Activated T-helper 1 cell treated with anti-CD3 and anti-CD28 coated beads, Interleukin-2, amount 50 U/mL, for 16 hours (primary cell): ENCODE measurements around the gene HES3.

Source experiments
- DNase-seq, 2 donors: peaks; one replicate each; pipeline ENCODE4 v3.0.0-alpha.2; 2020; ENCODE audit warnings: low read depth in 1 of 2, low spot score in 1 of 2

Gene HES3

GRCh38 chr1:6245086-6245868, 1.3 kb downstream of the HES3 start:
- peak; percentile 61 to 66 for DNase-seq

DNA sequence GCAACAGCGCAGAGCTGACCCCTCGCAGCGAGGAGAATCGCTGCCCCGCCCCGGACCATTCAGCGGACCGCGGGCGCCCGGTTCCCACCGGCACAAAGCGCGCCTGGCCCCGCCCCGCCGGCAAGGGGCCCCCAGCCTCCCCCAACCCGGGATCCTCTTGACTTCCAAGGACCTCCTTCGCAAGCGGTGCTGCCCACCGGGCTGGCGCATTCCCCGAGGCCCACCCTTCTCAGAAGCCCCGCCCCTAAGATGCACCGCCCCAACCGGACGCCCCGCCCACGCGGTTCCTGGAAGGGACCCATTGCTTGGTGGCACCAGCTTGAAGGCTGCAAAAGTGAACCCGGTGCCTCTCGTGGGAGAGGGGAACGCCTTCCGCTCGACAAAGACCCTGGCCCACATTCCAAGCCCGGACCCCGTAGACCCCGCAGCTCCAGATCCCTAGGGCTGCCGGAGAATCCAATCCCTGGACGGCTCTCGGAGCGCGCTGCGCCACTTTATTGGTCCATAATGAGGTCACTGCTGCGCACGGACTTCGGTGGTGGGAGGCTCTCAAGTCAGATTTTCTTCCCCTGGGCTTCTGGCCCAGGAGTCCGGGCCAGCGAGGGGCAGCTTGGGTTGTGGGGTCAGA, 2.0 kb downstream of the HES3 start:
- no peak for DNase-seq

GRCh38 chr1:6246497-6247467, 2.8 kb downstream of the HES3 start:
- peak; percentile 65 to 67 for DNase-seq

- DNase-seq, result no peak
Observed at GRCh38 chr1:6247651-6248050, 3.7 kb downstream of the HES3 start.

DNA sequence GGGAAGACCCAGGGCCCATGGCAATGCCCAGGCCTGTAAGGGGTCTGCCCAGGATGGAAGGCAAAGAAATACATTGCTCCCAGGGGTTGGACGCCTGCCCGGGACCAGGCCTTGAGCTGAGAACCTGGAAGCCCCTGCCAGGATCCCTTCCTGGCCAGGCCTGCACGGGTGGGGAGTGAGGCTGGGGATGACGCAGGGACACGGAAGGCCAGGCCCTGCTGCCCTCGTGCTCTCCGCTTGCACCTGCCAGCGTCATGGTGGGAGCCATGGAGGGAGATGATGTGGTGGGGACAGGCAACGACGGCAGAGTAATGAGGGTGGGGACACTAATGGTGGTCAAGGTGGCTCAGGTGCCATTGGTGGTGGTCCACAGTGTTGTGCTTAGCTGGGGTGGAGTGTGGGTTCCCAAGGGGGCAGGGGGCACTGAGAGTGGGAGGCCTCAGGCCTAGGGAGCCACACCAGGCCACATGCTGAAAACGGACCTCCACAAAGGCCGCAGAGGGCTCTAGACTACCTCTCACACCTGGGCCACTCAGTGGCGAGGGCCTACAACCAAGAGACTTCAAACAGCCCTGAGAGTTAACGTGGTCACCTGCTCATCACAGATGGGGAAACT, 4.3 kb downstream of the HES3 start:
- no peak for DNase-seq

- DNase-seq, result no peak
Observed at GRCh38 chr1:6248932-6249738, 5.2 kb downstream of the HES3 start.

DNA sequence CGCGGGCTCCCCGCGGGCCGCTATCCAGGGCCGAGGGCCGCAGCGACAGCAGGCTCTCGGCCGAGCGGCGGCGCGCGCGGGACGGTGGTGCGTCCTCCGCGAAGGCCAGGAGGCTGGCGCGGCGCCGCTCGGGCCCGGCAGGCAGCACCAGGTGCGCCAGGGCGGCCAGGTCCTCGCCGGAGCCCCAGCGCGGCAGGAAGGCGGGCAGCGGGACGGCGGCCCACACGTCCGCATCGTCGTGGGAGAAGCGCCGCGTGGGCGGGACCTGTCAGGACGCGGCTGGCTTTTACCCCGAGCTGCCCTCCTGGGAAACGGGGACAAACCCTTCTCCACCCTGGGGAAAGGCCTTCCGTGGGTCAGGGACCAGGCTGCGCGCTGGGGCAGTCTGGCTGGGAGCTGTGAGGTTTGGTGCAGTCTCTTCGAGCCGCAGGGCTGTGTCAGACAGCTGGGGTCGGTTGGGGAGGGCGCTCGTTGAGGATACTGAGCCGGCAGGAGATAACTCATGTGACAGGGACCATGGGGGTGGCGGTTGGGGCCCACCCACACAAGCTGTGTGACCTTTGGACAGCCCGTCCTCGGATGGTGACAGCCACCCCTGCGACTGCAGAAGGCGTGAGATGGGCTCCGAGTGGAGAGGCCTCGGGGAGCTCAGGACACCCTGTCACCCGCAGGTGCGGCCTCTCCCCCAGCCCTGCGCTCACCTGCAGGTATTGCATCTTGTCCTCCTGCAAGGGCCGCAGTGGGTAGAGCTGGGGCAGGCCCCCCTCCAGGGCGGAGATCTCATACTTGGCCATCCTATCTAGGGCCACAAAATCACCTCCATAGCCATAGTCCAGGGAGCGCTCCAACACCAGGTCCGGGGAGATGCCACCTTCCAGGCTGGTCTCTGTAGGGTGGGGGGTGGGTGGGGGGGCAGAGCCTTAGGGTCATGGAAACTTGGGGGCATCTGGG, 6.0 kb downstream of the HES3 start:
- no peak for DNase-seq

GRCh38 chr1:6251233-6251632, 7.3 kb downstream of the HES3 start:
- DNase-seq, result no peak

GRCh38 chr1:6251681-6252373, 7.8 kb downstream of the HES3 start:
- no peak for DNase-seq

GRCh38 chr1:6252374-6252710, 8.4 kb downstream of the HES3 start:
- no peak for DNase-seq

GRCh38 chr1:6253380-6253779, 9.4 kb downstream of the HES3 start:
- no peak for DNase-seq

GRCh38 chr1:6254691-6255090, 10.7 kb downstream of the HES3 start:
- DNase-seq, result no peak

GRCh38 chr1:6256645-6257044, 12.7 kb downstream of the HES3 start:
- no peak for DNase-seq

DNA sequence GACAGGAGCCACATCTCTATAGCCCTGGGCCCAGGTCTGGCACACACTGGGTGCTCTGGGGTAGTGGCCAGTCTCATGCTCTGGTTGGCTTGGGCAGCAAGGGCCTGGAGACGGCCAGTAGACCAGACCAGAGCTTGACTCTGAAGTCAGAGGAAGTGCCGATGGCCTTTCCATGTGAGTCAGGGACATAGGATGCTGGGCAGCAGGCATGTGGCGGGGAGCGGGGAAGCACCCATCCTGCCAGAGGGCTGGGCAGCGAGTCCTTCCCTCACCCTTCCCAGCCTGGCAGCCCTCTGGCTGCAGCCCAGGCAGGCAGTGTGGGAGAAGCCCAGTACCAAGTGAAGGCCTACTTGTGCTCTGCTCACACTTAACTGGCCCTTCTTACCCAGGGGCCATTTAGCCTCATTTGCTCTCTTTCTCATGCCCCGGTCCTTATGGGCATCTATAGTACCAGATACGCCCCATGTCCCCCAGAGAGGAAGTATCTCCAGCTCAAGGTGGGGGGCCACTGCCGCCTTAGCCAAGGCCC, 13.6 kb downstream of the HES3 start:
- no peak for DNase-seq

GRCh38 chr1:6258675-6259074, 14.7 kb downstream of the HES3 start:
- no peak for DNase-seq

- peak; percentile 40 to 50 for DNase-seq
Observed at GRCh38 chr1:6259491-6260362, 15.7 kb downstream of the HES3 start.

DNA sequence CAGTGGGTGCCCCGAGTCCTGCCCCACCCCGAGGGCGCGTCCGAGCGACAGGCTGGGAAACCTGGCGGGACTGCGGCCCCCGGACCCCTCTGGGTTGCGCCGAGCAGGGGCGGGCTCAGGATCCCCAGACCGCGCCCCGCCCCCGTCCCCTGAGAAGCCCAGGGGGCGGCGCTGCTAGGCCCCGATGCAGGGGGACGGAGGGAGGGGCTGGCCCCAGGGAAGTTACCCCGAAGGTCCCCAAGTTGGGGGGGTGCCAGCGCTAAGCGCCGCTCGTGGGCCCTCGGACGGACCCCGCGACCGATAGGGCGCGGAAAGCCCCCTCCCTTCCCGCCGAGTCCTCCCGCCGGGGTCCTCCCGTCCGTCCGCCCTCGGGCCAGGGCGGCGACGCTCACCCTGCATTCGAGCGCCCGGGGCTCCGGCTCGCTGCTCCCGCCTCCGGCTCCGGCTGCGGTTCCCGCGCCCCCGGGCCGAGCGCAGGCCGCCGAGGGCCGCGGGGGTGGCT, 16.5 kb downstream of the HES3 start:
- no peak for DNase-seq
